GM12892 (cell line): ENCODE data around the gene ZNF474.

Source experiments
- POLR2A ChIP-seq: IDR thresholded peaks from 2 replicates; pipeline ENCODE4 v1.6.1; 2011; ENCODE audit warnings: low read depth, low read length, control low read depth
- TAF1 ChIP-seq: IDR thresholded peaks from 2 replicates; pipeline ENCODE4 v1.6.1; 2011; ENCODE audit warnings: low read depth, mild to moderate bottlenecking, control low read depth, low read length, borderline replicate concordance

DNA sequence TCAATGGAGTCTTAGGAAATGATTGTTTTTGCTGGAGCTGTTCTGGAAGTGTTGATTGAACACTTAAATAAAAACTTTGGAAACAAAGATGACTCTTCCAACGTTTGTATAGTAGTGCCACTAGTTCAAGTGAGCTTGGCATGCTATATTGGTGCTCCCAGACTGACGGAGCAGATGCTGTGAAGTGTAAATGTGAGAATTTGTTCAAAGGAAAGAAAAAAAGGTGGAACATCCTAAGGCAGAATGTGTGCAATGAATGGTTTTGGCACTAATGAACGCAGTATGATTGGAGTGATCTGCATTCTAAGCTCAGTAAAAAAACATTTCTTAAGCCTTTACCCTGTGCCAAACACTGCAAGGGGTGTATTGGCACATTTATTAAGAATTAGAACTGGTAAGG, 69.8 kb downstream of the ZNF474 start:
- TF ChIP-seq POLR2A (no peak), TAF1 (no peak)
